K562 (cell line): ENCODE data around the gene CDC42EP3. TPM values are rescaled to one million over a fixed set of nuclear protein-coding genes. Genes with fewer than 3 reads are reported as not detected.

Experiments
- CCNT2 ChIP-seq: IDR thresholded peaks from 2 replicates; pipeline ENCODE4 v1.6.1; 2011; ENCODE audit warnings: borderline replicate concordance, low read depth, mild to moderate bottlenecking, moderate library complexity, mixed read lengths, low read length; ENCODE audit not compliant: insufficient read length; ENCODE audit errors: extremely low read depth
- E2F3 ChIP-seq: fragments of 250-450 bp; sonication (Bioruptor Pico); IDR thresholded peaks from 2 replicates; pipeline ENCODE4 v1.4.0; 2020; ENCODE audit warnings: mild to moderate bottlenecking
- E2F8 ChIP-seq: fragments of 450-650 bp; IDR thresholded peaks from 2 replicates; pipeline ENCODE4 v1.7.1; 2018; ENCODE audit warnings: mild to moderate bottlenecking, low read depth; ENCODE audit not compliant: partially characterized antibody
- FIP1L1 ChIP-seq: fragments of 200-400 bp; formaldehyde crosslinking; IDR thresholded peaks from 2 replicates; pipeline ENCODE4 v1.6.1; 2018; ENCODE audit warnings: mild to moderate bottlenecking, low read depth, low read length; ENCODE audit not compliant: poor library complexity, severe bottlenecking
- GTF2A2 ChIP-seq: IDR thresholded peaks from 2 replicates; pipeline ENCODE4 v1.6.1; 2016; ENCODE audit warnings: mild to moderate bottlenecking, missing genetic modification characterization, missing compliant biosample characterization
- GTF2F1 ChIP-seq: IDR thresholded peaks from 2 replicates; pipeline ENCODE4 v1.6.1; 2011; ENCODE audit warnings: low read depth, low read length, improper control_type of control experiment
- HDGF ChIP-seq: fragments of 450-650 bp; IDR thresholded peaks from 2 replicates; pipeline ENCODE4 v1.6.1; 2016
- KDM5B ChIP-seq: fragments of 200-600 bp; sonication (generic); IDR thresholded peaks from 2 replicates; pipeline ENCODE4 v1.6.1; 2012; ENCODE audit warnings: low read depth, mild to moderate bottlenecking, moderate library complexity, low read length, control low read depth, inconsistent platforms; ENCODE audit not compliant: insufficient replicate concordance
- MAFF ChIP-seq: IDR thresholded peaks from 2 replicates; pipeline ENCODE4 v1.6.1; 2012; ENCODE audit warnings: low read length, improper control_type of control experiment
- MAZ ChIP-seq, 2 experiments: fragments of 450-650 bp in 1 of 2; sonication (generic) in 1 of 2; formaldehyde crosslinking; IDR thresholded peaks in 1 of 2; conservative IDR thresholded peaks in 1 of 2; 2 replicates each; pipeline versions ENCODE4 v1.4.0 to v1.5.0; 2020; ENCODE audit warnings: mild to moderate bottlenecking in 1 of 2, missing genetic modification reagents in 1 of 2
- NCOA1 ChIP-seq: fragments of 450-650 bp; IDR thresholded peaks from 2 replicates; pipeline ENCODE4 v1.6.1; 2016; ENCODE audit warnings: low read depth
- NR3C1 ChIP-seq: sonication (generic); formaldehyde crosslinking; IDR thresholded peaks from 2 replicates; pipeline ENCODE4 v1.8.1; 2022; ENCODE audit warnings: missing genetic modification reagents
- OTX1 ChIP-seq: fragments of 450-650 bp; formaldehyde crosslinking; IDR thresholded peaks from 2 replicates; pipeline ENCODE4 v1.4.0; 2022; ENCODE audit warnings: mild to moderate bottlenecking
- PHF8 ChIP-seq: fragments of 200-600 bp; sonication (generic); IDR thresholded peaks from 2 replicates; pipeline ENCODE4 v1.6.1; 2012; ENCODE audit warnings: mixed run types, mild to moderate bottlenecking, inconsistent platforms, low read length, moderate library complexity, borderline replicate concordance
- RAD21 ChIP-seq, 2 experiments: fragments of 250-450 bp in 1 of 2; fragments of 450-650 bp in 1 of 2; sonication (Bioruptor Pico) in 1 of 2; formaldehyde crosslinking in 1 of 2; IDR thresholded peaks in 1 of 2; conservative IDR thresholded peaks in 1 of 2; 2 replicates each; pipeline versions ENCODE4 v1.4.0 to v1.8.0; 2020 to 2022; ENCODE audit warnings: mild to moderate bottlenecking in 2 of 2, moderate library complexity in 1 of 2
- RB1 ChIP-seq: fragments of 450-650 bp; IDR thresholded peaks from 2 replicates; pipeline ENCODE4 v1.6.1; 2017; ENCODE audit warnings: low read depth, mild to moderate bottlenecking
- SP1 ChIP-seq: sonication (generic); formaldehyde crosslinking; IDR thresholded peaks from 2 replicates; pipeline ENCODE4 v1.8.1; 2022; ENCODE audit warnings: mild to moderate bottlenecking, missing genetic modification reagents
- TAF7 ChIP-seq: fragments of 450-650 bp; IDR thresholded peaks from 2 replicates; pipeline ENCODE4 v1.6.1; 2016; ENCODE audit warnings: missing genetic modification characterization, missing compliant biosample characterization
- ZBTB26 ChIP-seq: fragments of 450-650 bp; formaldehyde crosslinking; IDR thresholded peaks from 2 replicates; pipeline ENCODE4 v1.4.0; 2022; ENCODE audit warnings: missing genetic modification characterization
- polyA plus RNA-seq, 8 experiments: library from polyadenylated mRNA; depleted of rRNA in 4 of 8; stranded (reverse) in 5 of 8; unstranded in 3 of 8; fragments of >200 nt; fragmentation: Nextera tagmentation in 2 of 8; fragmentation: Illumina TruSeq in 1 of 8; extraction: Ambion mirVana in 2 of 8; extraction: Trizol in 1 of 8; gene quantifications; 2 replicates each; pipeline versions ENCODE4 v1.2.1 to v1.2.3, GENCODE V29; 2011 to 2014; ENCODE audit warnings: inconsistent platforms in 1 of 8, missing spikeins in 1 of 8
- total RNA-seq, 7 experiments: library from RNA; depleted of rRNA in 6 of 7; stranded (reverse); fragments of >200 nt in 6 of 7; fragmentation: Illumina TruSeq in 2 of 7; extraction: Trizol in 2 of 7; gene quantifications; 2 replicates each; pipeline versions ENCODE4 v1.2.1 to v1.2.3, GENCODE V29; 2011 to 2021; ENCODE audit warnings: low replicate concordance in 1 of 7
- TF ChIP-seq, protein P1 (sequence below): sonication (generic); formaldehyde crosslinking; IDR thresholded peaks from 2 replicates; pipeline ENCODE4 v1.8.1; 2023; ENCODE audit warnings: mild to moderate bottlenecking, missing genetic modification reagents, moderate library complexity
- TF ChIP-seq, protein P2 (sequence below), 2 experiments: IDR thresholded peaks; 2 replicates each; pipeline ENCODE4 v1.6.1; 2011; ENCODE audit warnings: borderline replicate concordance in 1 of 2, control low read depth in 1 of 2, low read depth in 1 of 2, low read length in 1 of 2, mild to moderate bottlenecking in 1 of 2, mixed read lengths in 1 of 2, moderate library complexity in 1 of 2; ENCODE audit not compliant: insufficient read depth in 1 of 2, insufficient read length in 1 of 2, poor library complexity in 1 of 2, severe bottlenecking in 1 of 2; ENCODE audit errors: extremely low read depth in 1 of 2

The CDC42EP3 gene
- total and polyA plus RNA-seq, 9 of the 15 experiments (the other 6 are each of a cell fraction or from before 2014, with no cell fraction given) = 0.72 to 6.4 (median 2.0) TPM

DNA sequence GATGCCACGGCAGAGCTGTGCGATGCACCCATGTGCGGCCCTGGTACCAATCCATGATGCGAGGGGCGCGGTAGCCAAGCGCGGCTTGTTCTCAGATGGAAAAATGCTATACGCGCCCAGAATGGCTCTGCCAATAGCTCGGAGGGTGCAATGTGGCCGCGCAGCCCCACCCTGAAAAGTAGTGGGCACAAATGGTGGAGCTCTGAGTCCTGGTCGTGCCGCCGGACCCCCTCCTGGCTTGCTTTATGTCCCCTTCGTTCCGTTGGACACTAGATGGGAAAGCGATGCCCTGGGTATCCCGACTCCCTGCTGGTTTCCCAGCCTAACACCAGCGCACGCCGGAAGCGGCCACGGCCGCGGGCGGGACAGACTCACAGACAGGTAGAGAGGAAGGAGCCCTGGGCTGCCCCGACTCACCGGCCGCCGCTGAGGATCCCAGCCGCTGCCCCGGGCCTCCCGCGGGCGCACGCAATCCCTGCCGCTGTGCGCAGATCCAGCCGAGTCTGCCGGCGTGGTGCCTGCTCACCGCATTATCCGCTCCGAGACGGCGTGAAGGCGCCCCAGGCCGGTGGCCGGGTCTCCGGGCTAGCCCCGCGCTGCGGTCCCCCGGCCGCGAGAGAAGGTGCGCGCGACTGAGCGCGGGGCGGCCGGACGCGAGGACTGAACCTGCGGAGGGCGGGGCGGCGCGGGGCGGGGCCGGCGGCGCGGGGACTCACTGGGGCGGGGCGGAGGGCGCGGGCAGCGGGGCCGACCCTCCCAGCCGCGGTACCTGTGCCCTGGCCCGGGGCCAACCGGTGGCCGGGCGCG is at the start of gene CDC42EP3 (continued):
- TF ChIP-seq, protein P1, sequence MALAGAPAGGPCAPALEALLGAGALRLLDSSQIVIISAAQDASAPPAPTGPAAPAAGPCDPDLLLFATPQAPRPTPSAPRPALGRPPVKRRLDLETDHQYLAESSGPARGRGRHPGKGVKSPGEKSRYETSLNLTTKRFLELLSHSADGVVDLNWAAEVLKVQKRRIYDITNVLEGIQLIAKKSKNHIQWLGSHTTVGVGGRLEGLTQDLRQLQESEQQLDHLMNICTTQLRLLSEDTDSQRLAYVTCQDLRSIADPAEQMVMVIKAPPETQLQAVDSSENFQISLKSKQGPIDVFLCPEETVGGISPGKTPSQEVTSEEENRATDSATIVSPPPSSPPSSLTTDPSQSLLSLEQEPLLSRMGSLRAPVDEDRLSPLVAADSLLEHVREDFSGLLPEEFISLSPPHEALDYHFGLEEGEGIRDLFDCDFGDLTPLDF = 0 out of 2 replicates have a peak, but pooled peaks have one; percentile 61
- TF ChIP-seq HDGF = no peak
- peak; percentile 38 for TF ChIP-seq KDM5B
- peak; percentile 67 for TF ChIP-seq RB1
- no peak for TF ChIP-seq MAFF
- no peak for TF ChIP-seq TAF7 (tag)
- no peak for TF ChIP-seq OTX1 (CRISPR knock-in tag)
- peak; percentile 64; the same call in 1 of the 2 replicates for TF ChIP-seq PHF8
- no peak for TF ChIP-seq GTF2F1
- no peak for TF ChIP-seq GTF2A2 (tag)
- no peak for TF ChIP-seq ZBTB26 (CRISPR knock-in tag)
- no peak for TF ChIP-seq E2F8
- no peak for TF ChIP-seq NR3C1 (CRISPR knock-in tag)
- TF ChIP-seq NCOA1 = no peak
- TF ChIP-seq MAZ (CRISPR knock-in tag; conservative IDR thresholded peaks at IDR 0.05 in 1 of 2, IDR thresholded peaks at IDR 0.05 in 1 of 2) = peak in 1 of 2 experiments; percentile 60; a peak in 1 of 4 replicates
- TF ChIP-seq, protein P2, sequence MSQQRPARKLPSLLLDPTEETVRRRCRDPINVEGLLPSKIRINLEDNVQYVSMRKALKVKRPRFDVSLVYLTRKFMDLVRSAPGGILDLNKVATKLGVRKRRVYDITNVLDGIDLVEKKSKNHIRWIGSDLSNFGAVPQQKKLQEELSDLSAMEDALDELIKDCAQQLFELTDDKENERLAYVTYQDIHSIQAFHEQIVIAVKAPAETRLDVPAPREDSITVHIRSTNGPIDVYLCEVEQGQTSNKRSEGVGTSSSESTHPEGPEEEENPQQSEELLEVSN (IDR thresholded peaks at IDR 0.05; ENCODE audit: borderline replicate concordance in 1 of 2, extremely low read depth in 1 of 2, insufficient read depth in 1 of 2, insufficient read length in 1 of 2, low read depth in 1 of 2, low read length in 1 of 2, poor library complexity in 1 of 2, severe bottlenecking in 1 of 2) = peak in 1 of 2 experiments; percentile 46
- TF ChIP-seq FIP1L1 = peak; percentile 54
- no peak for TF ChIP-seq RAD21 (CRISPR knock-in tag; conservative IDR thresholded peaks at IDR 0.05 in 1 of 2, IDR thresholded peaks at IDR 0.05 in 1 of 2)
- TF ChIP-seq CCNT2 = peak; percentile 30
- TF ChIP-seq E2F3 (CRISPR knock-in tag) = no peak
- TF ChIP-seq SP1 (CRISPR knock-in tag) = no peak
